OCI-LY1 (cell line): ENCODE data around the gene TAF6L.
A peak's percentile ranks its signal among the peaks of the same experiment; 100 is the strongest.

Source experiments
- H2AFZ ChIP-seq: fragments of 200-600 bp; sonication (generic), shearing (Covaris generic); 2 replicates; pipeline ENCODE4 v1.6.0; 2014; ENCODE audit warnings: antibody characterized with exemption, mild to moderate bottlenecking, low read length
- H3F3A ChIP-seq: fragments of 200-600 bp; sonication (generic), shearing (Covaris generic); 2 replicates; pipeline ENCODE4 v1.6.0; 2014; ENCODE audit warnings: mild to moderate bottlenecking, antibody characterized with exemption, low read length, moderate library complexity; ENCODE audit not compliant: insufficient read depth
- H3K27ac ChIP-seq: fragments of 200-600 bp; sonication (generic); 2 replicates; pipeline ENCODE4 v1.5.1; 2014; ENCODE audit warnings: low read length, mixed run types, mild to moderate bottlenecking, low read depth; ENCODE audit not compliant: poor library complexity, severe bottlenecking
- H3K27me3 ChIP-seq: fragments of 200-600 bp; sonication (generic); 2 replicates; pipeline ENCODE4 v1.6.0; 2014; ENCODE audit warnings: antibody characterized with exemption, mild to moderate bottlenecking, low read length, moderate library complexity; ENCODE audit not compliant: insufficient read depth
- H3K36me3 ChIP-seq: fragments of 200-600 bp; sonication (generic); 2 replicates; pipeline ENCODE4 v1.6.1; 2014; ENCODE audit warnings: mild to moderate bottlenecking, antibody characterized with exemption, low read length, moderate library complexity, mixed read lengths; ENCODE audit not compliant: insufficient read depth
- H3K4me1 ChIP-seq: fragments of 200-600 bp; sonication (generic); 2 replicates; pipeline ENCODE4 v1.5.1; 2014; ENCODE audit warnings: mild to moderate bottlenecking, low read length, moderate library complexity; ENCODE audit not compliant: insufficient read depth, severe bottlenecking
- H3K4me2 ChIP-seq: fragments of 200-600 bp; sonication (generic), shearing (Covaris generic); 2 replicates; pipeline ENCODE4 v1.6.1; 2014; ENCODE audit warnings: low read length
- H3K4me3 ChIP-seq: fragments of 200-600 bp; sonication (generic); 2 replicates; pipeline ENCODE4 v1.5.1; 2014; ENCODE audit warnings: low read length, low read depth, mild to moderate bottlenecking, mixed read lengths; ENCODE audit not compliant: poor library complexity, severe bottlenecking
- H3K79me2 ChIP-seq: fragments of 200-600 bp; shearing (Covaris generic); 2 replicates; pipeline ENCODE4 v1.6.1; 2016; ENCODE audit warnings: mixed run types, low read length, mixed read lengths; ENCODE audit not compliant: insufficient read depth
- H3K9ac ChIP-seq: fragments of 200-600 bp; sonication (generic), shearing (Covaris generic); 2 replicates; pipeline ENCODE4 v1.6.1; 2014; ENCODE audit warnings: mild to moderate bottlenecking, low read length, mixed read lengths
- H3K9me2 ChIP-seq: fragments of 200-600 bp; sonication (generic), shearing (Covaris generic); 2 replicates; pipeline ENCODE4 v1.6.1; 2014; ENCODE audit warnings: low read depth, mild to moderate bottlenecking, low read length, mixed read lengths
- H3K9me3 ChIP-seq: fragments of 200-600 bp; shearing (Covaris generic); 2 replicates; pipeline ENCODE4 v1.6.1; 2014; ENCODE audit warnings: low read length, mixed read lengths
- H4K20me1 ChIP-seq: fragments of 200-600 bp; sonication (generic), shearing (Covaris generic); 2 replicates; pipeline ENCODE4 v1.6.0; 2016; ENCODE audit warnings: mild to moderate bottlenecking, low read length; ENCODE audit not compliant: insufficient read depth
- CTCF ChIP-seq: fragments of 200-600 bp; sonication (generic), shearing (Covaris generic); IDR thresholded peaks from 2 replicates; pipeline ENCODE4 v1.5.1; 2017; ENCODE audit warnings: mild to moderate bottlenecking, antibody characterized with exemption, low read length, moderate library complexity, mixed read lengths
- EZH2 ChIP-seq: fragments of 200-600 bp; sonication (generic), shearing (Covaris generic); IDR thresholded peaks from 2 replicates; pipeline ENCODE4 v1.8.0; 2017; ENCODE audit warnings: borderline replicate concordance, mixed run types, mild to moderate bottlenecking, antibody characterized with exemption, low read length, moderate library complexity, mixed read lengths

Gene TAF6L

GRCh38 chr11:62787005-62787759 is 16.0 kb downstream of the TAF6L start, which contains the start of gene TMEM179B:
Gene TMEM179B, plus strand, starts transcription at chr11:62787402. Its CDS starts 30 bp downstream, at chr11:62787432.
- no peaks in the 10 kb centered on the region for H4K20me1 ChIP-seq
- peak within 1 kb of the TSS; percentile 66 for H3K27ac ChIP-seq
- peak; percentile 39 for TF ChIP-seq CTCF
- TF ChIP-seq EZH2: no peak
- peaks cover 30% of the 10 kb centered on the region; the same call in 1 of the 2 replicates for H3K36me3 ChIP-seq
- peaks cover 11% of the 10 kb centered on the region; the same call in 1 of the 2 replicates for H3K79me2 ChIP-seq
- H3K9me3 ChIP-seq: no peaks in the 10 kb centered on the region
- no peak within 1 kb of the TSS for H2AFZ ChIP-seq
- H3K9me2 ChIP-seq: no peaks in the 10 kb centered on the region
- peak within 1 kb of the TSS; percentile 95 for H3K4me3 ChIP-seq
- H3K4me1 ChIP-seq: peaks cover 46% of the 10 kb centered on the region
- no peaks in the 10 kb centered on the region for H3F3A ChIP-seq
- H3K9ac ChIP-seq: peak within 1 kb of the TSS; percentile 92
- peak within 1 kb of the TSS; percentile 98 for H3K4me2 ChIP-seq
- no peaks in the 10 kb centered on the region for H3K27me3 ChIP-seq

GRCh38 chr11:62788991-62789390 is 17.8 kb downstream of the TAF6L start:
- peak overlapping the region; percentile 15 for H3K27ac ChIP-seq
- H3K9ac ChIP-seq: peak overlapping the region; percentile 38; the same call in 1 of the 2 replicates
- H3K4me2 ChIP-seq: peak overlapping the region; percentile 98; the same call in 1 of the 2 replicates
- H3K4me1 ChIP-seq: peaks cover 50% of the 10 kb centered on the region
- no peak overlapping the region for H2AFZ ChIP-seq
- no peaks in the 10 kb centered on the region for H3K9me2 ChIP-seq
- H3K79me2 ChIP-seq: peaks cover 11% of the 10 kb centered on the region; the same call in 1 of the 2 replicates
- TF ChIP-seq EZH2: no peak
- peak overlapping the region; percentile 95 for H3K4me3 ChIP-seq
- no peaks in the 10 kb centered on the region for H4K20me1 ChIP-seq
- H3K36me3 ChIP-seq: peaks cover 36% of the 10 kb centered on the region
- no peaks in the 10 kb centered on the region for H3K27me3 ChIP-seq
- no peaks in the 10 kb centered on the region for H3K9me3 ChIP-seq
- H3F3A ChIP-seq: no peaks in the 10 kb centered on the region

GRCh38 chr11:62789576-62789975 is 18.4 kb downstream of the TAF6L start:
- Histone ChIP-seq H3K9me3 (no peaks in the 10 kb centered on the region), H3K79me2 (peaks cover 11% of the 10 kb centered on the region; the same call in 1 of the 2 replicates), H2AFZ (no peak overlapping the region), H3K4me2 (0 out of 2 replicates have a peak overlapping the region, but pooled peaks have one; percentile 19), H3F3A (no peaks in the 10 kb centered on the region), H4K20me1 (no peaks in the 10 kb centered on the region), H3K36me3 (peaks cover 42% of the 10 kb centered on the region), H3K27me3 (no peaks in the 10 kb centered on the region), H3K27ac (peak overlapping the region; percentile 6), H3K4me3 (no peak overlapping the region), H3K4me1 (peaks cover 50% of the 10 kb centered on the region), H3K9ac (peak overlapping the region; percentile 4; the same call in 1 of the 2 replicates), H3K9me2 (no peaks in the 10 kb centered on the region)
- TF ChIP-seq CTCF: no peak
- TF ChIP-seq EZH2: no peak
